Smooth muscle cell (in vitro differentiated cells): ENCODE results near the gene PDE2A. TPM values are rescaled to one million over a fixed set of nuclear protein-coding genes. Genes with fewer than 3 reads are reported as not detected.

Source experiments
- DNase-seq: peaks from one replicate; lab custom pipeline; 2025; ENCODE audit not compliant: unreplicated experiment; lab: John Stamatoyannopoulos, UW
- H2AFZ ChIP-seq: fragments of 200-600 bp; sonication (generic); 2 replicates; pipeline ENCODE4 v1.6.0; 2016; ENCODE audit warnings: antibody characterized with exemption, low read depth, mild to moderate bottlenecking
- H3F3A ChIP-seq: fragments of 200-600 bp; sonication (generic); 2 replicates; pipeline ENCODE4 v1.6.0; 2017; ENCODE audit warnings: antibody characterized with exemption, low read depth
- H3K27ac ChIP-seq: fragments of 200-600 bp; sonication (generic); 2 replicates; pipeline ENCODE4 v1.5.1; 2016; ENCODE audit warnings: low read depth, mild to moderate bottlenecking
- H3K27me3 ChIP-seq: fragments of 200-600 bp; sonication (generic); 2 replicates; pipeline ENCODE4 v1.6.1; 2016; ENCODE audit warnings: low read depth, mild to moderate bottlenecking
- H3K36me3 ChIP-seq: fragments of 200-600 bp; sonication (generic); 2 replicates; pipeline ENCODE4 v1.5.1; 2016; ENCODE audit warnings: low read depth
- H3K4me1 ChIP-seq: fragments of 200-600 bp; sonication (generic); 2 replicates; pipeline ENCODE4 v1.5.1; 2016; ENCODE audit warnings: low read depth
- H3K4me2 ChIP-seq: fragments of 200-600 bp; sonication (generic); 2 replicates; pipeline ENCODE4 v1.6.0; 2016; ENCODE audit warnings: mild to moderate bottlenecking
- H3K4me3 ChIP-seq: fragments of 200-600 bp; sonication (generic); 2 replicates; pipeline ENCODE4 v1.5.1; 2016; ENCODE audit warnings: mild to moderate bottlenecking
- H3K79me2 ChIP-seq: fragments of 200-600 bp; sonication (generic); 2 replicates; pipeline ENCODE4 v1.6.0; 2016; ENCODE audit warnings: low read depth, mild to moderate bottlenecking
- H3K9ac ChIP-seq: fragments of 200-600 bp; sonication (generic); 2 replicates; pipeline ENCODE4 v1.6.0; 2016; ENCODE audit warnings: low read depth
- H3K9me3 ChIP-seq: fragments of 200-600 bp; sonication (generic); replicated peaks from 2 replicates; pipeline ENCODE4 v1.5.1; 2016; ENCODE audit warnings: low read depth
- H4K20me1 ChIP-seq: fragments of 200-600 bp; sonication (generic); 2 replicates; pipeline ENCODE4 v1.6.0; 2016; ENCODE audit warnings: low read depth
- WGBS: methylation state at CpG from one replicate; pipeline ENCODE4 v1.1.7; 2016; ENCODE audit warnings: low lambda C conversion rate; 5-methylcytosine and 5-hydroxymethylcytosine counted together
- polyA plus RNA-seq: library from polyadenylated mRNA; unstranded; fragments of >200 nt; fragmentation: Nextera tagmentation; extraction: Ambion mirVana; gene quantifications from 2 replicates; pipeline ENCODE4 v1.2.1, GENCODE V29; 2016
- total RNA-seq: library from RNA; depleted of rRNA; stranded (reverse); fragments of >200 nt; gene quantifications from 2 replicates; pipeline ENCODE4 v1.2.3, GENCODE V29; 2014
- TF ChIP-seq, protein P1 (sequence below): fragments of 200-600 bp; sonication (generic); IDR thresholded peaks from 2 replicates; pipeline ENCODE4 v1.5.1; 2017; ENCODE audit warnings: borderline replicate concordance, mild to moderate bottlenecking, antibody characterized with exemption; ENCODE audit not compliant: insufficient read depth, poor library complexity, severe bottlenecking

The PDE2A gene
- total and polyA plus RNA-seq, 2 experiments from 2014 or later = 1.0 TPM; not detected in 1

DNA sequence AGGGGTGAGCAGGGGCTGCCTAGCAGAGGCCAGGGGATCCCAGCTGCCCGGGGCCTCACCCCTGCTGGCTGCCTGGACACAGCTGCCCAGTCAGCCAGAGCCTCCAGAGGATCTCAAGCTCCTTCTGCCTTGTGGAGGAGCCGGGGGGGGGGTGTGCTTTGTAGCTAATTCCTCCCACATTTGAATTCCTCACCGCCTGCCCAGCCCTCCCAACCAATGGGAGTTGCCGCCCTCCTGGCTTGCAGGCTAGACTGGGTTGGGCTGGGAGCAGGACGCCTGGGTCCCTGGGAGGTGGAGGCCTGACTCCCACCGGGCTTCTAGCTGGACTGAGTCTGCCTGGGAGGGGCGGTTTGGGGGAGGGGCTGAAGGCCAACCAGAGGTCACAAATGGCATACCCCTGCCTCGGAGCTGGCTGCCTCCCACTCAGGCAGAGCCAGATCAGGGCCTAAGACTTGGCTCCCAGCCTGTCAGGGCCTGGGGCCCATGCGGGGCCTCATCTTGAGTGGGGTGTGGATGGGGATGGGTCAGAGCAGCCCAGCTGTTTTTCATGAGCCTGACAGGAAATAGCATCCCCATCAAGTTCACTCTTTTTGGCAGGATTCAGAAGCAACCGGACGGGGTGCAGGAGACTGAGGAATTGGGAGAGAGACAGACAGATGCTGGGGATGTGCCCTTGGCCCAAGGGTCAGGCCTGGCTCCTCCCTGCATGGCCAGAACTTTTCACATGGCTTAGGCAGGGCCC, 29.2 kb upstream of the PDE2A start:
- Histone ChIP-seq H2AFZ (no peak overlapping the region), H3F3A (no peaks in the 10 kb centered on the region), H3K4me3 (no peak overlapping the region), H4K20me1 (peaks cover 49% of the 10 kb centered on the region), H3K9ac (no peak overlapping the region), H3K27ac (no peak overlapping the region), H3K36me3 (no peaks in the 10 kb centered on the region), H3K79me2 (no peaks in the 10 kb centered on the region), H3K4me2 (peak overlapping the region; percentile 69), H3K27me3 (no peaks in the 10 kb centered on the region), H3K9me3 (no peaks in the 10 kb centered on the region), H3K4me1 (peaks cover 30% of the 10 kb centered on the region)
- WGBS = 40% methylated on average over 11 of the region's 11 CpGs
- TF ChIP-seq, protein P1, sequence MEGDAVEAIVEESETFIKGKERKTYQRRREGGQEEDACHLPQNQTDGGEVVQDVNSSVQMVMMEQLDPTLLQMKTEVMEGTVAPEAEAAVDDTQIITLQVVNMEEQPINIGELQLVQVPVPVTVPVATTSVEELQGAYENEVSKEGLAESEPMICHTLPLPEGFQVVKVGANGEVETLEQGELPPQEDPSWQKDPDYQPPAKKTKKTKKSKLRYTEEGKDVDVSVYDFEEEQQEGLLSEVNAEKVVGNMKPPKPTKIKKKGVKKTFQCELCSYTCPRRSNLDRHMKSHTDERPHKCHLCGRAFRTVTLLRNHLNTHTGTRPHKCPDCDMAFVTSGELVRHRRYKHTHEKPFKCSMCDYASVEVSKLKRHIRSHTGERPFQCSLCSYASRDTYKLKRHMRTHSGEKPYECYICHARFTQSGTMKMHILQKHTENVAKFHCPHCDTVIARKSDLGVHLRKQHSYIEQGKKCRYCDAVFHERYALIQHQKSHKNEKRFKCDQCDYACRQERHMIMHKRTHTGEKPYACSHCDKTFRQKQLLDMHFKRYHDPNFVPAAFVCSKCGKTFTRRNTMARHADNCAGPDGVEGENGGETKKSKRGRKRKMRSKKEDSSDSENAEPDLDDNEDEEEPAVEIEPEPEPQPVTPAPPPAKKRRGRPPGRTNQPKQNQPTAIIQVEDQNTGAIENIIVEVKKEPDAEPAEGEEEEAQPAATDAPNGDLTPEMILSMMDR = no peak
- peak; percentile 13 for DNase-seq

DNA sequence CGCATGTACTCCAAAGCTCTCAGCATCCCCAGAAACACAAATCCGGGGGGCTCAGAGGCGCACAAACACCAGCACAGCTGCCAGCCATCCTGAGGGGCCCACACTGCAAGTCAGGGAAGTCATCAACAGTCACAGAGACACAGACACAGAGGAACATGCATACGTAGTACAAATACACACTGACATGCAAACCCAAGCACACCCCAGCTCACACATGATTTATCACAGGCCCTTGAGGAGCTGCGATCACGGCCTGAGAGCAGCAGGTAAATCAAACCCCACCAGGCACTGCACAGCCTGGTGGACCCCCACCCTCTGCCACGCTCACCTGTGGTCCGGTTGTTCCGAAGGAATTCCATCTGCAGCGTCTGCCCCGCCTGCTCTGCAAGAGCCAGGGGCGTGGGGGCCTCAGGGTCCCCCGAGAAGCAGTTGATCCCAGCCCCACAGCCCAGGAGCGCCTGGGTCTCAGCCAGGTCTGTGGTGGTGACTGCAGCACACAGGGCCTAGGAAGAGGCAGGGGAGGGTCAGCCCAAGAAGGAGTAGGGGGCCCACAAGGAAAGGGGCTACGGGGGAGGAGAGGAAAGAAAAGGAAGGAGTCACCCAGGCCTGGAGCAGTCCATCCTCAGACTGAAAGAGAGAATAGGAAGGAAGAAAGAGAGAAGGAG, 28.5 kb upstream of the PDE2A start:
- H4K20me1 ChIP-seq = peaks cover 42% of the 10 kb centered on the region
- peak overlapping the region; percentile 69 for H3K4me2 ChIP-seq
- no peaks in the 10 kb centered on the region for H3K27me3 ChIP-seq
- 90% methylated on average over 15 of the region's 15 CpGs for WGBS
- peaks cover 30% of the 10 kb centered on the region for H3K4me1 ChIP-seq
- TF ChIP-seq, protein P1 = no peak
- DNase-seq = no peak
- H3K9ac ChIP-seq = no peak overlapping the region
- no peak overlapping the region for H3K27ac ChIP-seq
- H3K4me3 ChIP-seq = peak overlapping the region; percentile 16
- H3K9me3 ChIP-seq = no peaks in the 10 kb centered on the region
- no peak overlapping the region for H2AFZ ChIP-seq
- H3K36me3 ChIP-seq = no peaks in the 10 kb centered on the region
- H3F3A ChIP-seq = no peaks in the 10 kb centered on the region
- H3K79me2 ChIP-seq = no peaks in the 10 kb centered on the region

DNA sequence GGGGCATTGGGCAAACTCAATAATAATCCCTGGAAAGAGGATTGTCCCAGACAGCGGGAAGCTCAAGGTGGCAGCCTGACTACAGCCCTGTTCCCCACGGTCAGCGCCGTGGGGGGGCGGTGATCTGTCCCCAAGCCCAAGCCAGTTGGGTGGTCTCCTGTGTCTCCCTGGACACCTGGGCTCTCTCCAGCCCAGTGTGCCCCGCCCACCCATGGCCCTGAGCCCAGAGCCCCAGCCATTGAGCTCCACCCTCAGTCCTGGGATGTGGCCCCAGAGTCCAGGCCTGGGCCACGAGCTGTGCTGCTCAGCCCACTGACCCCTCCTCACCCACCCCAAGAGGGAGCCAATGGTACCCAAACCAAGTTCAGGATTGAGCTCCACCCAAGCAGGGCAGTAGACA, 27.9 kb upstream of the PDE2A start:
- no peak overlapping the region for H3K4me2 ChIP-seq
- H4K20me1 ChIP-seq = peaks cover 37% of the 10 kb centered on the region
- no peak overlapping the region for H3K9ac ChIP-seq
- WGBS = 91% methylated on average over 6 of the region's 7 CpGs
- H3K4me1 ChIP-seq = peaks cover 30% of the 10 kb centered on the region
- no peak overlapping the region for H2AFZ ChIP-seq
- no peaks in the 10 kb centered on the region for H3K36me3 ChIP-seq
- no peaks in the 10 kb centered on the region for H3K79me2 ChIP-seq
- H3K27ac ChIP-seq = no peak overlapping the region
- DNase-seq = no peak
- H3K4me3 ChIP-seq = no peak overlapping the region
- H3F3A ChIP-seq = no peaks in the 10 kb centered on the region
- H3K9me3 ChIP-seq = no peaks in the 10 kb centered on the region
- TF ChIP-seq, protein P1 = no peak
- H3K27me3 ChIP-seq = no peaks in the 10 kb centered on the region
